GM18870 (cell line): ENCODE data around the gene DNAJC7.

ENCODE experiments used
- ATAC-seq: cut with Tn5 transposase; IDR thresholded peaks from one replicate; pipeline ENCODE4 v1.9.1; 2021; ENCODE audit warnings: moderate library complexity; ENCODE audit not compliant: unreplicated experiment

DNAJC7 gene, protein sequence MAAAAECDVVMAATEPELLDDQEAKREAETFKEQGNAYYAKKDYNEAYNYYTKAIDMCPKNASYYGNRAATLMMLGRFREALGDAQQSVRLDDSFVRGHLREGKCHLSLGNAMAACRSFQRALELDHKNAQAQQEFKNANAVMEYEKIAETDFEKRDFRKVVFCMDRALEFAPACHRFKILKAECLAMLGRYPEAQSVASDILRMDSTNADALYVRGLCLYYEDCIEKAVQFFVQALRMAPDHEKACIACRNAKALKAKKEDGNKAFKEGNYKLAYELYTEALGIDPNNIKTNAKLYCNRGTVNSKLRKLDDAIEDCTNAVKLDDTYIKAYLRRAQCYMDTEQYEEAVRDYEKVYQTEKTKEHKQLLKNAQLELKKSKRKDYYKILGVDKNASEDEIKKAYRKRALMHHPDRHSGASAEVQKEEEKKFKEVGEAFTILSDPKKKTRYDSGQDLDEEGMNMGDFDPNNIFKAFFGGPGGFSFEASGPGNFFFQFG

DNA sequence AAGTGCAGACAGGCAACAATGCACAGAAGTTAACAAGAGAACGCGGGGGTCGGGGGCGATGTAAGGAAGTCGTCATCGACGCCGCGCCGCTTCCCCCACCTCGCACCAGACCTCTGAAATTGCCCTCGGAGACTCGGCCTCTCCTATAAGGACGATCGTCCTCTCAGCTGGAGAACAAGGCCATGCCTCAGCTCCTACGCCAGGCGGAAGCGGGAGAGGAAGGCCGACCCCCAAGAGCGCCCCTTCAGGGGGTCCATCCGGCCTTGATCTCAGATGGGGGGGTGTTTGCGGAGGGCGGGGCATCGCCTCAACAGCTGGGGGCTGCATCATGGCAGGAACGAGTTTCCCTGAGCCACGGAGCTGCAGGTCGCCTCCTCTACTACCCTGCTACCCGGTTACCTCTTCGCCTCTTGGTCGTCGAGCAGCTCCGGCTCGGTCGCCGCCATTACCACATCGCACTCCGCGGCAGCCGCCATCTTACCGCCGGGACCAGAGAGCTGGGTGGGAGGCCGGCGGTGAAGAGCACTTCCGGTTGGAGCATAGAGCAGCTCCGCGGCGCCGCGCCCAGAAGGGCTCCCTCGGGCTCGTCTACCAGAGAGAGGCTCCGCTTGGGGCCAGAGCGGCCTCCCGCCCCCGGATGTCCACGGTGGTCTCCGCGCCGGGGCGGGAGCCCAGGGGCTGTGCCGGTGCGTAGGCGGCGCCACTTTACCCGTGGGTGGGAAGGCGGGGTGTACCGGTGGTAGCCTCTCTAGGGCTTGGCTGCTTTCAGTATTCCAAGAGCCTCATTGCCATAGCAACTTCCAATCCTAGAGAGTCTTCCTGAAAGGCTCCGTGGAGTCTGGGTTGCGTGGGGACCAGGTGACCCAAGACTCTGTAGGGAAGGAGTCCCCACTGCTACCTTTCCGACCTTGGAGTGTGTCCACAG is at the start of gene DNAJC7:
DNAJC7 (minus strand) TSS at position 499 of the 925 bp plus-strand sequence; CDS start at position 476, 23 bp downstream.
- peak; percentile 49 for ATAC-seq

DNA sequence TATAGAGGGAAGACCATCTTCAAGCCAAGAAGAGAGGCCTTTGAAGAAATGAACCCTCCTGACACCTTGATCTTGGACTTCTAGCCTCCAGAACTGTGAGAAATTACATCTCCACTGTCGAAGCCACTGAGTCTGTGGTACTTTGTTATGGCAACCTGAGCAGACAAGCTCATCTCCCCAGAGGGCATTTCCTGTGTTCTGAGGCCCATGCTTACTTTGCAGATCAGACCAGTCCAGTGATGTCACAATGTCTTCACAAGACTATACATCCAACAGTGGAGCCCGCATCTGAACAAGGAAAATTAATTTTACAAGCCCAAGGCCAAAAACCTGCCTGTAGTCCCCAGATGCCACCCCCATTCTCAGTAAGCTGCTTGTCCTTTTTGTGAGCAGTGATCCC is 48.0 kb upstream of the DNAJC7 start:
- ATAC-seq, result no peak

DNA sequence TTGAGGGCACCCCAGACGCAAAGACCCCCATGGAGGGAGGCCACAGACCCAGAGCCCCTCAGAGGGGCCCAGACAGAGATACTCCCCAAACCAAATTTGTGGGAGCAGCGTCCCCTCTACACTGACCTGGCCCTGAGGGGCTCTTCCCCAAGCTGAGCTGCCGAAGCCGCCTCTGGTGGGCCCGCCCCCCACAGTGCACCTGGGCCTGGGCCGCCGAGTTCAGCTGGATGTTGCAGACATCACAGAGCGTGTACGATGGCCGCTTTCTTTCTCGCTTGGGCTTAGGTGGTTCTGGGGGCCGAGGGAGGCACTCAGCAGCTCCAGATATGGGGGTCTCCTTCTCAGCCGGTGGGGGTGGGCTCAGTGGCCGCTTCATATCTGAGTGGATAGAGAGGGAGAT is 45.4 kb upstream of the DNAJC7 start:
- ATAC-seq, result no peak

DNA sequence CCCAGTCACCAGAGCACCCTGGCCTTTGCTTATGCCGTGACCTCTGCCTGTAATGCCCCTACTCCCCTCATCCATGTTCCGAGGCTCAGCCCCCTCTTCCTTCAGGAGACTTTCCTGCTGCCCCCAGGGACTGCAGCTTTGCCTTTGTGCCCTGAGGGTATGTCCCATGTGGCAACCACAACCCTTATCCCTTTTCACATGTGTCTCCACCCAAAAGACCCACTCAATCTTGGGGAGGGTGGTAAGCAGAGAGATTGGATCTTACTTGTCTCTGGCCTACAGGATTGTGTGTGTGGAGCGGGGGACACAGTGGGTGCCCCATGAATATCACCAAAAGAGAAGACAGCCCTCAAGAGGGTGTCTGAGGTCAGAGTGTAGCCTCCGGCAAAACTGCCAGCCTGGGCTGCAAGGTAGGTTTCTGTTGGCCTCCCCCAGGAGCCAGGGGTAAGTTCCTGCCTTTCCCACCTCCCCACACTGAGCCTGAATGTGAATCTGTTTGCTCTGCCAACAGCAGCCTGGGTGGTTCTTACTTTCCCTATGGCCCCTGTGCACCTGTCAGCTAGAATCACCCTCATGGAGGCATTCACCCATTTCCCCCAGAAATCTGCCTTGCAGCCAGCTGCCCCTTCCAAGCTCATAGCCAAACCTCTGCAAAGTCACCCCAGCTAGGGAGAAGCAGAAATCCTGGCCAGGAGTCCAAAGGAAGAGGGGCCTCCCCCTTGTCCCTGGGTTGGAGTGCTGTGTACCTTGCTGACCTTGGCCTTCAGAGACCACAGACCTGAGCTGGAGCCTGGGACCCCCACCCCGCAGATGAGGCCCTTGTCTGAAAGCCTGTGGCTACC is 44.6 kb upstream of the DNAJC7 start:
- ATAC-seq, result no peak

DNA sequence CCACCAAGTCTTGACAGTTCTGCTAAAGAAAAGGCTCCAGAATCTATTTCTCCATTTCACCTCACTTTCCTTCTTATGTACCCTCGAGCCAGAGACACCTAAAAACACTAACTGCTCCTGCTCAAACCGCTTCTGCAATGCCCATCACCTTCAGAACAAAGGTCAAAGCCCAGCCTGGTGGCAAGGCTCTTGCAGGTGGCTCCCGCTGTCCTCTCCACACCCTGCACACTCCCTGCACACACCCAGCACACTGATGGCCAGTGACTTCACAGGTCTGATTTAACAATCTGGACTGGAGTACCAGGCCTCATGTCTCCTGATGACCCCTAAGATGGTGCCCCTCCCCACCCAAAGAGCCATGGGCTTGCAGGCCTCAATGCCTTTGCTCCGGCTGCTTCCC is 43.0 kb upstream of the DNAJC7 start:
- no peak for ATAC-seq

DNA sequence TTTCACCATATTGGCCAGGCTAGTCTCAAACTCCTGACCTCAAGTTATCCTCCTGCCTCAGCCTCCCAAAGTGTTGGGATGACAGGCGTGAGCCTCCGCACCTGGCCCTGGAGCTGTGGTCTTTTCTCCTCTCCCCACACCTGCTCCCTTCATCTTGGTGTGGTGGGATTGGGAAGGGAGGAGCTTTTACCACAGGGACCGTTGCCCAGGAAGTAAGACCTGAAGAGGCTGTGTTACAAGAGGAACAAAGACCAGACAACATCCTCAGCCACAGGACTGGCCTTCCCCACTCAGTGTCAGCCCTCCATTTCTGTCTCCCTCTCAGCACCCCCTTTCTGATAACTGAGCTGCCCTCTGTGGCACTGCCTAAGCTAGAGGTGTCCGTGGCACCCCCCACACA is 42.6 kb upstream of the DNAJC7 start:
- ATAC-seq, result no peak

DNA sequence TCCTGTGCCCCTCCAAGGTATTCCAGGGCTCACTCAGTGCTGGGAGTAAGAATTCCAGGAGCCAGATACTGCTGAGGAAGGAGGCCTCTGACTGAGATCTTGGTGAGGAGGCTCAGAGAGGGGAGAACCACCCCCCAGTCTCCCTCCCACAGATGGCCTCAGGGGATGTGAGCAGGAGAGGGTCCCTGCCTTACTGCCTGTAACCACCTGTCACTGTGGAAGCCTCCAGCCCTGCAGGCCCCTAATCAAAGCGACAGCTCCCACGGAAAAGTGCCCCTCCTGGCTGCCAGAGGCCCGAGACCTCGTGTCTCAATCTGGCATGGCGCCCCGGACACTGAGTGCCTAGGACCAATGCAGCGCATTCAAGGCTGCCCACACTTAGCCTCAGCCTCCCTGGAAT is 40.8 kb upstream of the DNAJC7 start:
- ATAC-seq, result no peak

DNA sequence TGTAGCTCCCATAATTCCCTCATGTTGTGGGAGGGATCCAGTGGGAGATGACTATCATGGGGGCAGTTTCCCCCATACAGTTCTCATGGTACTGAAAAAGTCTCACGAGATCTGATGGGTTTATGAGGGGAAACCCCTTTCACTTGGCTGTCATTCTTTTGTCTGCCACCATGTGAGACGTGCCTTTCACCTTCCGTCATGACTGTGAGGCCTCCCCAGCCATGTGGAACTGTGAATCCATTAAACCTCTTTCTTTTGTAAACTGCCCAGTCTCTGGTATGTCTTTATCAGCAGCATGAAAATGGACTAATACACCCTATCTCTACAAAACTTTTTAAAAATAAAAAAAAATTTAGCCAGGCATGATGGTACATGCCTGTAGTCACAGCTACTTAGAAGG is 39.4 kb upstream of the DNAJC7 start:
- ATAC-seq, result no peak

DNA sequence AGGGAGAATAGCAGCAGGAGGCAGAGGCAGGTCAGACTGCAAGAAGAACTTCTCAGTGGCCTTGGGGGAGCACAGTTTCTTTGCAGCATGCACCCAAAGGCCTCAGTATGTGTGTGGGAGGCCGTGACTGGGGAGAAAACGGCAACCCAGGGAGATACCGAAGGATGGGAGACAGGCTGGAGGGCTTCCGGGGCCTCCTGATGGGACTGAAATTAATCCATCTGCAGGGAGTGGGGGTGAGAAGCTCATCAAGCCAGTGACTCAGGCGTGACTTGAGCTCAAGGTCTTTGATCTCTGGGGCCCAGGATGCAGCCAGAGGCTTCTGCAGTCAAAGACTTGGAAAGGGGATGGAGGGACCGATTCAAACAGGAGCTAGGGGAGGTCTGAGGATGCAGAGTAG is 38.3 kb upstream of the DNAJC7 start:
- no peak for ATAC-seq

DNA sequence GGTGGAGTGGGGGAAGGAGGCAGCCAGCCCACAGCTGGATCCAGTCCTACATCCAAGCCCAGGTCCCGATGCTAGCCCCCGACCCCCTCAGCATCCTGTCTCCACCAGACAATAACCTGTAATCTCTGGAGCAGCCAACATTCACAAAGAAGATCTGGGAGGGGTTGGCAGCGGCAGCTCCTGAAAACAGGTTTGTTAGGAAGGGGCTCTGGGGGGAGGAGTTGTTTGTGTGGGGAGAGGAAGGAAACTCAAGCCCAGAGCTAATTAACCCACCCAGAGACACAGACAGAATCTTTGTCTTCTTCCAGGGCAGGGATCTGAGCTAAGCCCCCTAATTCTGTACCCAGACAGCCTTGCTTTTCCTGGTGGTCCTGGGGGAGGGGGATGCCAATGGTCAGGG is 37.8 kb upstream of the DNAJC7 start:
- no peak for ATAC-seq

DNA sequence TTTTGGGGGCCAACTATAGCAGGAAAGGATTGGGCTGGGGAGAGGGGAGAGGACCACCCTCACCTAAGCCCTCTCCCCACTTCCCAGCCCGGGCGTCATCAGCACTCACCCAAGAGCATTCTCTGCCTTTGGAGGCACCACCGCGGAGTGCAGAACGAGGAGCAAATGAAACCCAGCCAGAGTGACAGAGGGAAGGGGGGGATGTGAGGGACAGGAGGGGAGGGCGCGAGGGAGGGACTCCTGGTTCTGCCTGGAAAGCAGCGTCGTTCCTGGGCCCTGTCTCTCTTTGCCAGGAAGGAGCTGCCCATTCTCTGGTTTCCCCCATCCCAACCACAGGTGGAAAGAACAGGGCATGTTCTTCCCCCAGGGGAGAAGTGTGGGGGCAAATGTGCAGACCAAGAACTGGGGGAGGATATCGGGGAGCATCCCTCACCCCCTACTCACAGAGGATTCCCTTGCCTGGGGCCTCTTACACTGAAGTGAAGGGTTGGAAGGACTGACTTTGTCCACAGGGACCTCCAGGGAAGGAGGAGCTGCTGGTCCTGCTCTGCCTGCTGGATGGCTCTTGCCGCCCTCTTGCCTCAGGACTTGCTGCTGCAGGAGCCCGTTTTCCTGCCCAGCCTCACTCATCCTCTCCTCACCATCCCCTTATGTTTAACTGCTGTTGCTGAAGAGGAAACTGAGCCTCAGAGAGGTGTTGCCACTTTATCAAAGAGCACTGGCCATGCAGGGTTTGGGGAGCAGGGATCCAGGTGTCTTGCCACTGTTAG is 36.7 kb upstream of the DNAJC7 start:
- no peak for ATAC-seq

DNA sequence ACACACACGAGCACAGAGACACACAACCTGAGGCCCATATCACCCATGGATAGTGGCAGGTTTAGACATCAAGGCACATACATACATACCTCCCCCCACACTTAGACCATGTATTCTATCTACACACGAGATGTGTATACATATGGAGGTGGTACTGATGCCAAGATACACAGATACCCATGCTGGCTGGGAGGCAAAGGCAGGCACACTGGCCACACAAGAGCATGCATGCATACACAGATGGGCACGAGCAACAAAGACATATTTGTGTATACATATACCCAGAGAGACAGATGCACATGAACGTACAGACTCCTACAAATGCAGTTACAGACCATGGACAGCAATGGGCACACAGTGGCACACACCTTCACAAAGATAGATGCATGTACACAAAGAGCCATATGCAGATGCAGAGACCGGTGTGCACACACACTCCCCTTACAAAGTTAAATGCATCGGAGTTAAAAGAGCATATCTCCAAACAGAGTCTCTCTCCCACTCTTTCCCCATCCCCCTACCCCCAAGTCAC is 35.2 kb upstream of the DNAJC7 start:
- no peak for ATAC-seq

DNA sequence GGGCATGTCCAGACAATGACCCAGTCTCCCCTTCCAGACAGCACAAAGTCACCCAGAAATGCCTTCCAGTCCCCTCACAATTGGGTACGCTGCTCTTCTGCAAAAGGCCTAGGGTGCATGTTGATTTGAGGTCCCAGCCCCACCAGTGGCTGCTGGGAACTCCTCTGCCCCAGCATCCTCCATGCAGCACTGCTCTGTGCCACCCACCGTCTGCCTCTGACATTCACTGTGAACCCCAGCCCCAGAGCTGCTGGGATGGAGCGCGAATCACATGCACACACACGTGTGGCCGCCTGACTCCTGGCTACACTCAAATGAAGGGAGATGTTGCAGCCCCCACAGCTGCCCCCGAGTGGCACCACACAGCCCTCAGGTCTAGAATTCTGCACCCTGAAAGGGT is 34.4 kb upstream of the DNAJC7 start:
- ATAC-seq, result no peak

DNA sequence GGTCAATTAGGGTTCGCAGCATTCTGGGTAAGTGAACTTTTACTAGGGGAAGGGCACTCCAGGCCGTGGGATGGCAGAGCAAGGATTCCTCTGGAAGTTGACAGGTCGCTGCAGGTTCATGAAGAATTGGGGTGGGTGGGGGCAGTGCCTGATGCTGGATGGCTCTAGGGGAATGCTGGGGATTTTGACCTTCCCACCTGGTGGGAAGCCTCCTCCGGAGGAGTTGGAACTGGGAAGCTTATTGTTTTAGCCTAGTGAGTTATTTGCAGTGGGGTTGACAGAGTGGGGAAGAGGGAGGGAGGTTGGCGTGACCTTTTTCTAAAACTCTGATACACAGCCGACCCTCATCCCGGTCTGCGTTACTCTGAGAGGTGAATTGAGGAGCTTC is 33.8 kb upstream of the DNAJC7 start:
- ATAC-seq, result no peak

DNA sequence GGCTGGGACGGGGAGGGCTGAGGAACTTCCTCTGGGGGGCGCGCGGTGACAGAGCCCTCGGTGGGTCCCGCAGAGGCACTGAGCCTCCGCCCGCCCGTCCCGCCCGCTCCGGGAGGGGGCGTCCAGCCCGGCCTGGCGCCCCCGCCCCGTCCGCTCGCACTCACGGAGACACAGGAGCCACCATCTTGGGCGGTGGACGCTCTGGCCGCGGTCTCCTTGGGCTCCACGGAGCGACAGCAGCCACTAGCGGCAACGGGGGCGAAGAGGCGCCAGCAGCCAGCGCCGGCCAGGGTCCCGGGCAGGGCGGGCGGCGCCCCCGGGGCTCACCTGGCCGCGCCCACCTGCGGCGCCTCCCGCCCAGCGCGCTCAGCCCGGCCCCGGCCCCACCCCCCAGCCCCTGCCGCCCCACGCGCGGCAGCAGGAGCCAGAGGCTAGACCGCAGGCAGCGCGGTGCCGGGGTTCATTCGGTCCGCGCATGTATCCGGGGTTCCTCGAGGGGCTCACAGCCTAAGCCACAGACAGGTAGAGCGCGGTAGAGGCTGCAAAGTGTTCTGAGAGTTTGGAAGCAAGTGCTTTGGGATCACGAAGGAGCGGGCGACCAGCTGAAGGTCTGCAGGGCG is 33.3 kb upstream of the DNAJC7 start, which contains the start of gene C17orf113:
C17orf113 (minus strand) TSS at position 209 of the 620 bp plus-strand sequence. CDS start 7,225 bp downstream, outside the sequence.
- no peak for ATAC-seq

DNA sequence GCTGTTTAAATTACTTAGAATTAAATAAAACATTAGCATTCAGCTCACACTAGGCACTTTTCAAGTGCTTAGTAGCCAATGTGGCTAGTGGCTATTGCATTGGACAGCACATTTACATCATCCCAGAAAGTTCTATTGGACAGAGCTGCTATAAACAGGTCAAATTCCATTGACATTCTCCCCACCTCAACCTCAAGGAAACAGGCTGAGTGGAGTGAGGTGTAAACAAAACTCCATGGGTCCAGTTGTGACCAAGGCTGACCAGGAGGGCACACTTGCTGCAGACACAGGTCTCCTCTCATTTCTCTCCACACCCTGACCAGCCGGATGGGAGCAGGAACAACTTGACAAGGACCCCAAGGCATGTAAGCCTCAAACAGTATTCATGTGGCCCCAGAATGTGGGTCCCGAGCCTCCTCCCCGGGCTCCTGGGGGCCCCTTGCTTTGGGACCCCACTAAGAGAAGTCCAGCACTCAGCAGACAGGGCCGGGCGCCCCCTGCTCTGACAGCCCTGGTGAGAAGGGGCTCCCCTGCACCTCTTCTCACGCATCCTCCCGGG is 32.7 kb upstream of the DNAJC7 start:
- ATAC-seq, result no peak

DNA sequence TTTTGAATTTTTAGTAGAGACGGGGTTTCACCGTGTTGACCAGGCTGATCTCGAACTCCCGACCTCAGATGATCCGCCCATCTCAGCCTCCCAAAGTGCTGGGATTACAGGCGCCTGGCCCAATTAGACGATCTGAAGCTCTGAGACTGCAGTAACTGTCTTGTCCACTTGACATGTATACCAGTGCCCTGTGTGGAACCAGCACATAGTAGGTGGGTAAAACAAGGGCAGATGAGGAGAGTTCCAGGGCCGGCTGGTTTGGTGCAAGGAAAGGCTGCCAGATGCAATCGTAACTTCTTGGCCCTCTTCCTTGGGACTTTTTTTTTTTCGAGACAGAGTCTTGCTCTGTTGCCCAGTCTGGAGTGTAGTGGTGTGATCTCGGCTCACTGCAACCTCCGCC is 30.1 kb upstream of the DNAJC7 start:
- no peak for ATAC-seq

DNA sequence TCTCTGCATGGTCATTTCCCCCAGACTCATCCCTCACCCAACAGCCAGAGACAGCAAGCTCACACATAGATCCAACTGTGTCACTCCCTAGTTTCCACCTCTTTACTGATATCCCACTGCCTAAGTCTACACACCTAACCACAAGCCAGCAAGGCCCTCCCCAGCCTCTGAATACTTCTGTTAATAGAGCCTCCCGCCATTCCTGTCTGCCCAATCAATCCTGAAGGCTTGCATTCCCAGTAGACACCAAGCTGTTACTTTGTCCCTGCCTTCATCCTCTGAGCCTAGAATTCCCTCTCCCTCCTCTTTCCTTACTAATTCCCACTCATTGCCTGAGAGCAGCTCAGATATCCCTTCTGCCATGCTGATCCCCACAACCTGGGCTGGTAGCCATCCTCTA is 28.5 kb upstream of the DNAJC7 start:
- no peak for ATAC-seq
